Spleen (tissue), 11 donors: Measurements from ENCODE around the gene TM4SF20. TPM values are rescaled to one million over a fixed set of nuclear protein-coding genes. Genes with fewer than 3 reads are reported as not detected.

Experiments used
- DNase-seq: peaks from one replicate; pipeline ENCODE4 v3.0.0-alpha.2; 2020
- H3K27ac ChIP-seq, 8 donors: fragments of 200-600 bp; sonication (generic) in 7 of 8; 1 replicate in 4 of 8; 2 replicates in 4 of 8; pipeline versions ENCODE4 v1.5.0 to v1.8.0; 2016 to 2021; ENCODE audit warnings: inconsistent platforms in 4 of 8, mild to moderate bottlenecking in 4 of 8, moderate library complexity in 1 of 8
- H3K27me3 ChIP-seq, 7 donors: fragments of 200-600 bp; sonication (generic) in 6 of 7; replicated peaks in 1 of 7; 1 replicate in 4 of 7; 2 replicates in 3 of 7; pipeline versions ENCODE4 v1.5.0 to v1.8.0; 2016 to 2021; ENCODE audit warnings: inconsistent platforms in 3 of 7, mild to moderate bottlenecking in 1 of 7
- H3K36me3 ChIP-seq, 6 donors: fragments of 200-600 bp; sonication (generic) in 5 of 6; 1 replicate in 4 of 6; 2 replicates in 2 of 6; pipeline versions ENCODE4 v1.5.0 to v1.8.0; 2016 to 2021; ENCODE audit warnings: inconsistent platforms in 2 of 6
- H3K4me1 ChIP-seq, 6 donors: fragments of 200-600 bp; sonication (generic) in 5 of 6; 1 replicate in 3 of 6; 2 replicates in 3 of 6; pipeline versions ENCODE4 v1.5.0 to v1.8.0; 2016 to 2021; ENCODE audit warnings: inconsistent platforms in 3 of 6
- H3K4me3 ChIP-seq, 8 donors: fragments of 200-600 bp; sonication (generic) in 7 of 8; 1 replicate in 4 of 8; 2 replicates in 4 of 8; pipeline versions ENCODE4 v1.5.0 to v1.8.0; 2016 to 2021; ENCODE audit warnings: inconsistent platforms in 4 of 8, mild to moderate bottlenecking in 4 of 8, moderate library complexity in 2 of 8
- H3K9me3 ChIP-seq, 8 donors: fragments of 200-600 bp; sonication (generic) in 7 of 8; 1 replicate in 4 of 8; 2 replicates in 4 of 8; pipeline versions ENCODE4 v1.5.0 to v1.8.0; 2016 to 2021; ENCODE audit warnings: inconsistent platforms in 4 of 8
- CTCF ChIP-seq, 11 experiments: fragments of 200-600 bp in 7 of 11; fragments of 450-650 bp in 4 of 11; sonication (generic) in 4 of 11; IDR thresholded peaks in 8 of 11; conservative IDR thresholded peaks in 3 of 11; 1 replicate in 7 of 11; 2 replicates in 4 of 11; pipeline versions ENCODE4 v1.4.0 to v1.8.0; 2016 to 2021; ENCODE audit warnings: antibody characterized with exemption in 11 of 11, inconsistent platforms in 4 of 11, mild to moderate bottlenecking in 1 of 11
- POLR2A ChIP-seq, 3 donors: fragments of 450-650 bp; IDR thresholded peaks; one replicate each; pipeline ENCODE4 v1.5.1; 2017; ENCODE audit warnings: antibody characterized with exemption in 3 of 3, mild to moderate bottlenecking in 1 of 3
- POLR2AphosphoS5 ChIP-seq, 3 donors: sonication (generic); formaldehyde crosslinking; IDR thresholded peaks; one replicate each; pipeline ENCODE4 v1.5.1; 2017; ENCODE audit warnings: antibody characterized with exemption in 3 of 3
- WGBS, 5 donors: extraction: QIAGEN DNeasy Blood & Tissue Kit in 3 of 5; methylation state at CpG; one replicate each; pipeline versions ENCODE4 v1.1.5 to v1.1.7; 2013 to 2018; 5-methylcytosine and 5-hydroxymethylcytosine counted together
- intact Hi-C: fragments of 100-400 bp; cut with DNase I; formaldehyde crosslinking; loops from one replicate; pipeline ENCODE4 v1.15.0; 2023; ENCODE audit warnings: low total_unique reads
- polyA plus RNA-seq, 3 donors: library from polyadenylated mRNA; stranded (reverse); fragments of 200-250 nt; gene quantifications; one replicate each; pipeline ENCODE4 v1.2.1, GENCODE V29; 2013
- total RNA-seq, 7 donors: library from RNA; depleted of rRNA in 3 of 7; stranded (reverse); fragments of >200 nt in 3 of 7; fragmentation: NEBNext Ultra II Directional in 4 of 7; extraction: Animal tissue kit (Norgen Biotek cat#: 25700) in 4 of 7; gene quantifications; one replicate each; pipeline versions ENCODE4 v1.1.0 to v1.2.1, GENCODE V29; 2016 to 2021
- donor health status: healthy with polysubstance abuse.
- donor health status: DM: no; HTN: no; CAD: no; lungs with moderate emphysema.
- donor health status: DM: no; HTN: no; CAD: no.
- donor health status: Bipolar disorder and iron deficiency.
- donor health status: healthy.
- donor health status: DM: no; HTN: no; CAD: no.
- donor health status: DM: yes; HTN: yes; CAD: no.

The TM4SF20 gene
- total and polyA plus RNA-seq, 10 donors: not detected

DNA sequence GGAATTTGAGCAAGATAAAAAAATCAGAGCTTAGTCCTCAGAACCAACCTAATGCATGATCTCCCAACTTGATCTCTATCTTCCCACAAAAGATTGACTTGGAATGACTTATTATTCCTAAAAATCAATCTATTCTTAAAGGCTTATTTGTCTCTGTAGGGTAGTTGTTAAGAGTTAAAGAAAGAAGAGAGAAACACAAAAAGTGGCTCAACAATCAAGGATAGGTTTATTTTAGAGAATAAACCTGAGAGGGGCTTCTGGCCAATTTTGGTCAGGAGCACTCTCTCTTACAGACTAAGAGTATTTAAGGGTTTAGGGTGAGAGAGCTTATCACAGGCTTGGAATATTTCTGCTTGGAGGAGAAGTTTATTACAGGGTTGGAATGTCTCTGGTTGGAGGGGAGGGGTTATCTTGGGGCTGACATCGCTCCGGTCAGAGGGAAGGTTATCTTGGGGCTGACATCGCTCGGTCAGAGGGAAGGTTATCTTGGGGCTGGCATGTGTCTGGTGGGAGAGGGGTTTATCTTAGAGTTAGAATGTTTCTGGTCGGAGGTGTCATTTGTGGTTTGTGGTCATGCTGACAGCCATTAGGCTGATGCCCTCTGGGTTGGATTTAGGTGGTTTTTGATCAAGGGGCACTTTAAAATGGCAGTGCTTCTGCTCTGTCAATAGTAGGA, 56.4 kb downstream of the TM4SF20 start:
- intact Hi-C loops: no loop called here
- H3K4me1 ChIP-seq: peaks cover 5 to 30% (median 26%) of the 10 kb centered on the region in 6 donors
- no peak overlapping the region for H3K27ac ChIP-seq
- no peak overlapping the region for H3K4me3 ChIP-seq
- no peaks in the 10 kb centered on the region for H3K36me3 ChIP-seq
- no peaks in the 10 kb centered on the region for H3K27me3 ChIP-seq
- peaks cover 0 to 18% (median 1%) of the 10 kb centered on the region in 8 donors for H3K9me3 ChIP-seq
- 75 to 89% (median 87%) methylated on average over 5 of the region's 5 CpGs for WGBS, 5 donors
- no peak for DNase-seq
- TF ChIP-seq CTCF (IDR thresholded peaks at IDR 0.05 in 8 of 11, conservative IDR thresholded peaks at IDR 0.05 in 3 of 11) (no peak), POLR2AphosphoS5 (IDR thresholded peaks at IDR 0.05) (no peak), POLR2A (IDR thresholded peaks at IDR 0.05) (no peak)

DNA sequence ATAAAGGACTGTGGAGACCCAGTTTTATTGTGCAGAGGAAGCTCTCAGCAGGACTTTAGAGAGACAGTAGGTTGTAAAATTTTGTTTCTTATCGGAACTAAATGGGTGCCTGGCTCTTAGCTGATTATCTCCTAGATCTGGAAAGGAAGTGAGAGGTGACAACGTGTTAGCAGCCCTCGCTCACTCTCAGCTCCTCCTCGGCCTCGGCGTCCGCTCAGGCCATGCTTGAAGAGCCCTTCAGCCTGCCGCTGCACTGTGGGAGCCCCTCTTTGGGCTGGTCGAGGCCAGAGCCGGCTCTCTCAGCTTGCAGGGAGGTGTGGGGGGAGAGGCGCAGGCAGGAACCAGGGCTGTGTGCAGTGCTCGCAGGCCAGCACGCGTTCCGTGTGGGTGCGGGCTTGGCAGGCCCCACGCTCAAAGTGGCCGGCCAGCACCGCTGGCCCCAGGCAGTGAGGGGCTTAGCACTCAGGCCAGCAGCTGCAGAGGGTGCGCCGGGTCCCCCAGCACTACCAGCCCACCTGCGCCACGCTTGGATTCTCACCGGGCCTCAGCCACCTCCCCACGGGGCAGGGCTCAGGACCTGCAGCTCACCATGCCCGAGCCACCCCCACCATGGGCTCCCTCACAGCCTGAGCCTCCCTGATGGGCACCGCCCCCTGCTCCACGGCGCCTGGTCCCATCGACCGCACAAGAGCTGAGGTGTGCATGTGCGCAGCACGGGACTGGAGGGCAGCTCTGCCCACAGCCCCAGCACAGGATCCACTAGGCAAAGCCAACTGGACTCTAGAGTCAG, 58.6 kb downstream of the TM4SF20 start:
- WGBS, 5 donors: 79 to 91% (median 87%) methylated on average over 13 to 33 of the region's 33 CpGs
- H3K27ac ChIP-seq: no peak overlapping the region
- TF ChIP-seq POLR2AphosphoS5 (IDR thresholded peaks at IDR 0.05) (no peak), CTCF (IDR thresholded peaks at IDR 0.05 in 8 of 11, conservative IDR thresholded peaks at IDR 0.05 in 3 of 11) (no peak), POLR2A (IDR thresholded peaks at IDR 0.05) (no peak)
- H3K36me3 ChIP-seq: no peaks in the 10 kb centered on the region
- peaks cover 4 to 9% (median 7%) of the 10 kb centered on the region in 6 donors for H3K4me1 ChIP-seq
- intact Hi-C loops: no loop called here
- H3K4me3 ChIP-seq: no peak overlapping the region
- no peaks in the 10 kb centered on the region for H3K27me3 ChIP-seq
- peaks cover 0 to 20% (median 2%) of the 10 kb centered on the region in 8 donors for H3K9me3 ChIP-seq
- peak; percentile 78 for DNase-seq

DNA sequence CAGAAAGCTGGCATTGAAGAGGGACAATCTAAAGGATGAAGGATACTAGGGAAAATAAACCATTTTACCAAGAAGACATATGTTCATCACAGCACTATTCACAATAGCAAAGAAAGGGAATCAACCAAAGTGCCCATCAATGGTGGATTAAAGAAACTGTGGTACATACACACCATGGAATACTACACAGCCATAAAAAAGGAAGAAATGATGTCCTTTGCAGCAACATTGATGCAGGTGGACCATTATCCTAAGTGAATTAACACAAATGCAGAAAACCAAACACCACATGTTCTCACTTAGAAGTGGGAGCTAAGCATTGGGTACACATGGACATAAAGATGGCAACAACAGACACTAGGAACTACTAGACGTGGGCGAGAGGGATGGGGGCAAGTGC, 61.3 kb downstream of the TM4SF20 start:
- Histone ChIP-seq H3K27ac (no peak overlapping the region), H3K9me3 (peaks cover 0 to 20% (median 2%) of the 10 kb centered on the region in 8 donors), H3K4me3 (no peak overlapping the region), H3K36me3 (no peaks in the 10 kb centered on the region), H3K27me3 (no peaks in the 10 kb centered on the region), H3K4me1 (no peaks in the 10 kb centered on the region)
- TF ChIP-seq POLR2A (IDR thresholded peaks at IDR 0.05): no peak
- no peak for TF ChIP-seq POLR2AphosphoS5 (IDR thresholded peaks at IDR 0.05)
- TF ChIP-seq CTCF (IDR thresholded peaks at IDR 0.05 in 8 of 11, conservative IDR thresholded peaks at IDR 0.05 in 3 of 11): no peak
- DNase-seq: no peak
- WGBS, 5 donors: 81 to 98% (median 89%) methylated on average over 2 of the region's 2 CpGs
- intact Hi-C loops: no loop called here

DNA sequence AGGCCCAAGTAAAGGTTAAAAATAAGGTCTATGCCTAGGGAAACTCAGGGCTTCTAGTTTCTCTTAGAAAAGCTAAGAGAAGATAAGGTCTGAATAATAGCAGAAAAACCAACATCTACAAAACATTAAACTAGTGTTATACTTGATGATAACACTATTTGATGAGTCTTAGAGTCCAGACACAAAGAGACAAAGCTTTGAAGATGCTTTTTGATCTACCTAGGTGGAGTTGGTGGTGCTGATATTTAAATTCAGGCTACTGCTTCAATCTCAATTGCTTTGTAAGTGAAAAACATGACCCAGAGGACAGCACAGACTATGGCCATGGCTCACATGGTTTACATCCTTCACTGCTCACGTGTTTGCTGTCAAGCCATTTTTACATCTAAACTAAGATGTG, 65.8 kb downstream of the TM4SF20 start:
- Histone ChIP-seq H3K27ac (no peak overlapping the region), H3K27me3 (no peaks in the 10 kb centered on the region)
- no peak for DNase-seq

More for the DNA sequence above, 65.8 kb downstream of the TM4SF20 start:
- intact Hi-C loops: no loop called here
- Histone ChIP-seq H3K4me1 (no peaks in the 10 kb centered on the region), H3K4me3 (no peak overlapping the region), H3K9me3 (peaks cover 0 to 5% (median 0%) of the 10 kb centered on the region in 8 donors), H3K36me3 (no peaks in the 10 kb centered on the region)
- TF ChIP-seq POLR2A (IDR thresholded peaks at IDR 0.05) (no peak), CTCF (IDR thresholded peaks at IDR 0.05 in 8 of 11, conservative IDR thresholded peaks at IDR 0.05 in 3 of 11) (no peak), POLR2AphosphoS5 (IDR thresholded peaks at IDR 0.05) (no peak)
- WGBS, 5 donors: 95 to 100% (median 96%) methylated on average over 1 of the region's 1 CpG
